ENCODE data around the gene KIF20A.
"Not testable (repeated sequence)": the region's sequence is repeated elsewhere in the genome, so short reads cannot be mapped to it uniquely, and the experiment has no call there.

Gene KIF20A

DNA sequence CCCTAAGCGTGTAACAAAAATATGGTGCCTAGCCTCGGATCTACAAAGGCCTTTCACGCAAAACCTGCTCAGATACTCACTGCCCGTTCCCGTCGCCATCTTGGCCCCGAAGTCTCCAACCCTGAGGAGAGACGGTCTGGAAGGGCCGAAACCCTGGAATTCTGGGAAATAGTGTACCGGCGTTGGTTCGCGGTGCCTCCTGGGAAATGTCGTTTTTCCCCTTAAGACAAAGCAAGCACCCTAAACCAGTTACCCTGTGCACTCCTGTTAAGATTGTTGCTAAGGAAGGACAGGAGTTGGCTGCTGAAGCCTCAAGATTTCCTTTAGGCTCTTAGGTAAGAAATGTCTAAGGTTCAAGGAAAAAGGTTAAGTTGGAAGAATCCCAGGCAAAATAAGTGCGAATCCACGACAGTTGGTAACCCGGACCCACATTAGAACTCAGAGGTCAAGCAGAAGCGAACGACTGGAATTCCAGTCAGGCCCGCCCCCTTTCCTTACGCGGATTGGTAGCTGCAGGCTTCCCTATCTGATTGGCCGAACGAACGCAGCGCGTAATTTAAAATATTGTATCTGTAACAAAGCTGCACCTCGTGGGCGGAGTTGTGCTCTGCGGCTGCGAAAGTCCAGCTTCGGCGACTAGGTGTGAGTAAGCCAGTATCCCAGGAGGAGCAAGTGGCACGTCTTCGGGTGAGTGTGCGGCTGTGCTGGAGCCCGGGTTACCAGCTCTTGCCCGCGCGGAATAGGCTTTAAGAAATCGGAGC, at the start of gene KIF20A, which contains the start of gene BRD8:
KIF20A (plus strand) TSS at position 597 of the 761 bp plus-strand sequence. CDS start 569 bp downstream, outside the sequence.
BRD8 (minus strand) TSS at position 115 of the 761 bp plus-strand sequence; CDS start at position 99, 16 bp downstream.
- FAIRE-seq, result peak; percentile 68

GRCh38 chr5:138129347-138129746, 49.6 kb upstream of the KIF20A start:
- no peak for FAIRE-seq

DNA sequence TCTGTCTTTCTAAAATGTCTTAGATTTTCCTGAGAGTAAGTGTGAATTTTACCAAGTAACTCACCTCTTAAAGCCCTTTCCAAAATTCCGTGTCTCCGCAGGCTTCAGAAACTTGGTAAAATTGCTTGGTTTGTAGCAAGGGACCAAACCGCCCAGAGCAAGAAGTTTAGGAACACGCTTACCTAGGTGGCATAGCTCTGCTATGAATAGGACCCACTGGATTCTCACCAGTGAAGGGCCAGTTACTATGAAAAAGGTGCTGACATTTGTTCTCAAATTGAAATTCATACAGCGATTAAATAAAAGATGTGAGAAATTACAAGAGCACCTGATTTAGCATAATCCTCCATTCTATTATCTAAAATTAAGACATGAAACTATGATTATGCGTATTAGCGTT, 46.4 kb upstream of the KIF20A start:
- no peak for FAIRE-seq

DNA sequence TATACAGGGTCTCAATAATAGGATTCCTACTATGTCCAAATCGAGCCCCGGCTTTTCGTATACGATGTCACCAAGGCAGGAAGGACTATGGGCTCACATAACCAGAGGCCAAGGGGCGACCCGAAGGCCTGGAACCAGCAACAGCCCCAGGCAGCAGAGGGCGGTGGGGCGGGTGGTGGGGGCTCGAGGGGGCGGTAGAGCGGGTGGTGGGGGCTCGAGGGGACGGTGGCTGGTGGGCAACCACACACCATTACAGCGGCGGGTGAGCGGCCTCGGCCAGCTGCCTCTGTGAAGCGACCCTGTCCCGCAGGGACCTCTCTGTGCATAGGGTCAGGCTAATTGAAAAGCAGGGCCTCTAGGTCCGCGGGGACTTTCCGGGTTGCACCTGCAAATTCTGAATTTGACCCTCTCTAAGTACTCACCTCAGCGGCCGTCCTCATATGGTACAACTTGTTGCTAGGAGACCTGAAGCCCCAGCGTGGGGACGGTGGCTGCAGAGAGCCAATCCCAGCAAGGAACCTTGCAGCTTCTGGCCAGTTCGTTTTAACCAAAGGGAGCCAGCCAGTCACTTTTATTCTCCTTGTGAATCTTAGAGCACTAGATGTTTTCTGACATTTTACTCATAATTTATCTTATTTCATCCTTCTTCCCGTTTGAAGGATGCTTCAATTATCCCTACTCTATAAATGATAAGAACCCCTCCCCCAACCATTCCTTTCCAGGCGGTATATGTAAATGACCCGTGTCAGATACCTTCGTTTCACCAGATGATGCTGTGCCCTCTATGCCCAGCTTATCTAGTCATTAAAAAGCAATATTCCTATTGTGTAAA, 39.7 kb upstream of the KIF20A start, which contains the start of gene NME5:
NME5 (minus strand) TSS at position 480 of the 832 bp plus-strand sequence. CDS start 648 bp downstream, outside the sequence.
- FAIRE-seq, result no peak

DNA sequence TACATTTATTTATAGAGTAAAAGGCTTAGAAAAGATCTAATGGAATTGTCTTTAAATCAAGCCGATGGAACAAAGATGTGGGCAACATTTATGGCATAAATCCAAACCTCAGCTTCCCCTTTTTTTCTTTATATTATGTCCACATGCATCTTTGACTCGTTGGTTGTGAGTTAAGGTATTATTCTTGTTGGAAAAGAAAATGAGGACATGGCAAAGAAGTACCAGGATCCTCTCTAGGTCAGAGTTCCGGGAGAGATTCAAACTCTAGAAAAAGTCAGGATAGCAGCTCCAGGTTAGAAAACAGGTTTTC, 39.2 kb upstream of the KIF20A start:
- FAIRE-seq, result no peak

- no peak for FAIRE-seq
Measured at GRCh38 chr5:138140268-138140667, 38.6 kb upstream of the KIF20A start.

- FAIRE-seq, result no peak
Measured at GRCh38 chr5:138141734-138142133, 37.2 kb upstream of the KIF20A start.

- FAIRE-seq, result not testable (repeated sequence)
Measured at GRCh38 chr5:138143578-138143977, 35.3 kb upstream of the KIF20A start.

DNA sequence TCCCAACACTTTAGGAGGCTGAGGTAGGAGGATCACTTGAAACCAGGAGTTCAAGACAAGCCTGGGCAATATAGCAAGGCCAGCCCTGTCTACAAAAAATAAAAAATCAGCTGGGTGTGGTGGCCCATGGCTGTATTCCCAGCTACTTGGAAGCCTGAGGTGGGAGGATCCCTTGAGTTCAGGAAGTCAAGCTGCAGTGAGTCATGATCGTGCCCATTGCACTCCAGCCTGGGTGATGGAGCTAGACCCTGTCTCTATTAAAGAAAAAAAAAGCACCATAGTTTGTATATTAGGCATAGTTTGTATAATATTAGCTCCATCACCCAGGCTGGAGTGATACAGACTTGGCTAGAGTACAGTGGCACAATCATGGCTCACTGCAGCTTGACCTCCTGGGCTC, 30.1 kb upstream of the KIF20A start:
- FAIRE-seq, result no peak

GRCh38 chr5:138149530-138149929, 29.4 kb upstream of the KIF20A start:
- FAIRE-seq, result no peak

- FAIRE-seq, result not testable (repeated sequence)
Measured at GRCh38 chr5:138155977-138156376, 22.9 kb upstream of the KIF20A start.

GRCh38 chr5:138157626-138158025, 21.3 kb upstream of the KIF20A start:
- FAIRE-seq, result no peak

DNA sequence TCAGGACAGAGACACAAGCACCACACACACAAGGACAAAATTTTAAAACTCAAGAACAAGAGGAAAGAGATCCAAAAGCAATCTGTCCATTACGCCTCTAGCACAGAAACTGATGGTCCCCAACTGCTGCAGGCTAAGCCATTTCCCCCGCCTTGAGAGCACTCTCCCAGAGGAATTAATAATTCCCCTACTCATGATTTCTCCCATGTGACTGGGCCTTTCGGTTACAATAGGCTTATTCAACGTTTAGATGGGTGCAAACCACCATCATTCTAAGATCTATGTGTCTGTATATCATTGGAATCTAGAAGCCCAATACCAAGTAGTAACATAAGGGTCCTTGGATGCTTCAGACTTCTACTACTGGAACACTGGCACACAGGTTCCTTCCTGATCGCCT, 19.2 kb upstream of the KIF20A start:
- FAIRE-seq, result no peak

DNA sequence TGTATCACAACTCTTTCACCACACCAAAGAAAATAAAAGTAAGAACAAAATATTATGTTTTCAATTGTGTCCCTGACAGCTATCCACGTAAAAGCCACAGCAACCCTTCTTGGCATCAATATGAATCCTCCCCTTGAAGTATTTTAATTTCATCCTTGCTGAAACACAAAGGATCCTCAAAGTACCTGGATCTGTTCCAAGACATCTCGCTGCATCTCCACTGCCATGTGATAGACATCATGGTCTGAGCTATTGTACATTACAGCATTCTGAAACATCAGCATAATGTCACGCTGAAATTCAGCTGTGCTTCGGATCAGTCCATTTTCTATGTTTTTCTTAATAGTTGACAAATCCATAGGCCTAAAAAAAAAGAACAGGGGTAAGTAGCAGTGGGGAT, 18.2 kb upstream of the KIF20A start:
- FAIRE-seq, result no peak

DNA sequence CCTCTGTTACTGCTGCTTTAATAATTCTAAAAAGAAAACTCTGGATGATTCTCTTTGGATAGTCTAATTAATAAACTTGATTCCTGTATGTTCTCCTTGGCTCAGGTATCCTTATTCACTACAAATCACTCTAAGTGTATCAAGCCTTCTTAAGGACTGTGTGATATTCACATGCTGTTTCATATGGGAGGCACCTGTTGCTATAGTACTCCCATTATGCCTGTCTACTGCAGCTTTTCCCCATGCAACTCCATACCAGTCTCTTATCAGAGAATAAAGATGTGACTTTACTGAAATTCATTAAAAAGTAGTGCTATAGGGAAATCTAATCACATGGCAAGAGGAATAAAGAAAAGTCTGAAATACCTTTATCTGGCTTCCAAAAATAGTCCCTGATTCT, 15.2 kb upstream of the KIF20A start:
- FAIRE-seq, result no peak

GRCh38 chr5:138169124-138169523, 9.8 kb upstream of the KIF20A start:
- FAIRE-seq, result no peak

- no peak for FAIRE-seq
Measured at GRCh38 chr5:138170299-138170698, 8.6 kb upstream of the KIF20A start.

DNA sequence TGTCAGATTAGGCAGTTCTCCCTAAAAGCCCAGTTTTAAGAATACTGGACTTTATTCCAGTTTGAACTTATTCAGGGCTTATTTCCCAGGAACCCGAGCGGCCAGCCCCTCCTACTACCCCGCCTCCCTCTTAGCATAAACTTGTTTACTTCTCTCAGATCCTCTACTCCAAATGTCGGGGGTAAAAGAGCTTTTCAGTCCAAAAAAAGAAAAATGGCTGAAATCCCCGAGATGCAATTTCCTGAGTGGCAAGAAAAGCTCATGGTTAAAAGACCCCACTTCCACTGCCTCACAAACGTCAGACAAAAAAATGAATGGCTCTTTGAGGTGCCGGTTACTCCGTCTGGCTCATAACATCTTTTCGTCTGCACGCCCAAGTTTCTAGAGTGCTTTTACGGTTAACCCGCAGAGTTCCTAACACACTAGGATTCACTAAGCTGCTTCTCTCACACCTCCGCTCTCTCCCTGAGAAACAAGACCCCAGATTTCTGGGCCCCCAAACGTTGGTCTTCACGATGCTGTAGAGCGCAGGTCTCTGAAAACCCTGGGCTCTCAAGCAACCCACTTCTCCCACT, 884 bp upstream of the KIF20A start:
- no peak for FAIRE-seq

DNA sequence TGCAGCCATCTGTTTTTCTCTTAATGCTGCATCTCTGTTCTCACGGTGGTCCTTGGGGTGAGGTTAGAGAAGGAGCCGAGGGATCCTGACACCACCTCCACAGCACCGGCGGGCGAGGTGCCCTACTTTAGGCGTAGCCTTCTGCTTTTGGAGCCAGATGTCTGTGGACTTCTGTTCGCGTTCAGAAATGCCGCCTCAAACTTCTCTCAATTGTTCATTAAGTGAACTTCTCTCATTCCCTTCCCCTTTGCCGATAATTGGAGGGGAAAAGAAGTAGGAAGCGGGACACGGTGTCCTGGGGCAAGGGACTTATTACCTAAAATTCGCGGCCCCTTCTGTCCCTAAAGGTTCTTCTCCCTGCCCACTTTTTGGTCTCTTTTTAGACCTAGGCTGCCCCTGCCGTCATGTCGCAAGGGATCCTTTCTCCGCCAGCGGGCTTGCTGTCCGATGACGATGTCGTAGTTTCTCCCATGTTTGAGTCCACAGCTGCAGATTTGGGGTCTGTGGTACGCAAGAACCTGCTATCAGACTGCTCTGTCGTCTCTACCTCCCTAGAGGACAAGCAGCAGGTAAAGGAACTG, 455 bp downstream of the KIF20A start:
- no peak for FAIRE-seq

GRCh38 chr5:138180183-138180782, 1.4 kb downstream of the KIF20A start:
- no peak for FAIRE-seq

GRCh38 chr5:138180841-138181240, 1.9 kb downstream of the KIF20A start:
- FAIRE-seq, result no peak

DNA sequence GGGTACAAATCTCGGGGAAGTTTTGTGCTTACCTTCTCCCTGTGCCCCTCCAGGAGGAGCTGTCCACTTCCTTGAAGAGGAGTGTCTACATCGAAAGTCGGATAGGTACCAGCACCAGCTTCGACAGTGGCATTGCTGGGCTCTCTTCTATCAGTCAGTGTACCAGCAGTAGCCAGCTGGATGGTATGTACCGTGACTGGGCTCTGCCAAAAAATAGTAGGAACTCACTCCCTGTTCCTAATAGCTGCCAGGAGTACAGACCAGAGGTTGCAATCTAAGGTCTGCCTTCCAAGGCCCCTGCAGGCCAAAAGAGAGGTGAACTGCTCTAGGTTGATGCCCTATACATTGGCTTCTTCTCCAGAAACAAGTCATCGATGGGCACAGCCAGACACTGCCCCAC, 3.9 kb downstream of the KIF20A start:
- no peak for FAIRE-seq

- no peak for FAIRE-seq
Measured at GRCh38 chr5:138186002-138186447, 7.1 kb downstream of the KIF20A start.

Measured in endometrium (tissue), 2 donors.